ENCODE measurements around the gene GPALPP1. TPM values are rescaled to one million over a fixed set of nuclear protein-coding genes. Genes with fewer than 3 reads are reported as not detected.

Gene GPALPP1
- total RNA-seq, 2 experiments from 2014 or later = 18.9 to 20.8 TPM

- Histone ChIP-seq H3K9me3 (ENCODE audit: control insufficient read depth in 1 of 2, insufficient read depth in 1 of 2, low read length in 2 of 2) (no peaks in the 10 kb centered on the region), H3K27ac (ENCODE audit: low read depth in 1 of 2, low read length in 2 of 2) (no peak overlapping the region), H3K27me3 (ENCODE audit: control insufficient read depth in 1 of 2, insufficient read depth in 2 of 2, low read length in 2 of 2) (no peaks in the 10 kb centered on the region), H3K36me3 (ENCODE audit: insufficient read depth, low read length) (no peaks in the 10 kb centered on the region), H3K4me1 (ENCODE audit: insufficient read depth, low read length) (no peaks in the 10 kb centered on the region), H3K4me3 (ENCODE audit: low read length) (no peak overlapping the region)
- Mint-ChIP-seq H3K9me3 (no peaks in the 10 kb centered on the region), H3K4me3 (no peak overlapping the region), H3K27me3 (peaks cover 8% of the 10 kb centered on the region), H3K36me3 (ENCODE audit: low read depth) (no peaks in the 10 kb centered on the region), H3K27ac (no peak overlapping the region), H3K4me1 (ENCODE audit: low read depth) (no peaks in the 10 kb centered on the region)
- no peak for DNase-seq
- no peak for TF ChIP-seq CTCF (IDR thresholded peaks at IDR 0.05)
- ChIA-PET CTCF (no interaction called here), POLR2A (interaction anchor here (0.5 kb wide), 1 partner anchor 18 kb away, joined by 3 read pairs; no protein-coding TSS in a partner anchor)
- no peak for ATAC-seq (ENCODE audit: poor library complexity)
- intact Hi-C loops (cut with DNase I, micrococcal nuclease) = loop anchor here in 1 of 2 experiments (10.0 kb wide), 1 partner anchor 89 kb away; no protein-coding TSS in a partner anchor
These were observed 66.0 kb downstream of the GPALPP1 start for GRCh38 chr13:45055198-45055901.

- CTCF ChIA-PET = no interaction called here
- intact Hi-C loops (cut with DNase I, micrococcal nuclease) = loop anchor here in 1 of 2 experiments (10.0 kb wide), 1 partner anchor 89 kb away; no protein-coding TSS in a partner anchor
- POLR2A ChIA-PET = no interaction called here
These were observed 66.7 kb downstream of the GPALPP1 start for GRCh38 chr13:45055902-45056648.

GRCh38 chr13:45060062-45060461 is 70.7 kb downstream of the GPALPP1 start:
- no peak for ATAC-seq (ENCODE audit: poor library complexity)
- no peak for TF ChIP-seq CTCF (IDR thresholded peaks at IDR 0.05)

More at GRCh38 chr13:45055902-45056648, 66.7 kb downstream of the GPALPP1 start:
- H3K9me3 ChIP-seq (ENCODE audit: control insufficient read depth in 1 of 2, insufficient read depth in 1 of 2, low read length in 2 of 2) = no peaks in the 10 kb centered on the region
- Mint-ChIP-seq H3K27ac (no peak overlapping the region), H3K4me1 (ENCODE audit: low read depth) (no peaks in the 10 kb centered on the region), H3K27me3 (peaks cover 9% of the 10 kb centered on the region), H3K4me3 (no peak overlapping the region), H3K9me3 (no peaks in the 10 kb centered on the region), H3K36me3 (ENCODE audit: low read depth) (no peaks in the 10 kb centered on the region)
- ATAC-seq (ENCODE audit: poor library complexity) (no peak), DNase-seq (no peak)
- no peaks in the 10 kb centered on the region for H3K4me1 ChIP-seq (ENCODE audit: insufficient read depth, low read length)
- H3K36me3 ChIP-seq (ENCODE audit: insufficient read depth, low read length) = no peaks in the 10 kb centered on the region
- H3K4me3 ChIP-seq (ENCODE audit: low read length) = no peak overlapping the region
- TF ChIP-seq CTCF (IDR thresholded peaks at IDR 0.05) = no peak
- H3K27me3 ChIP-seq (ENCODE audit: control insufficient read depth in 1 of 2, insufficient read depth in 2 of 2, low read length in 2 of 2) = no peaks in the 10 kb centered on the region
- no peak overlapping the region for H3K27ac ChIP-seq (ENCODE audit: low read depth in 1 of 2, low read length in 2 of 2)

More at GRCh38 chr13:45060062-45060461, 70.7 kb downstream of the GPALPP1 start:
- POLR2A ChIA-PET = no interaction called here
- intact Hi-C loops (cut with DNase I, micrococcal nuclease) = no loop called here
- no peaks in the 10 kb centered on the region for H3K36me3 ChIP-seq (ENCODE audit: insufficient read depth, low read length)
- no peak overlapping the region for H3K4me3 Mint-ChIP-seq
- no peaks in the 10 kb centered on the region for H3K4me1 Mint-ChIP-seq (ENCODE audit: low read depth)
- no peak for DNase-seq
- peaks cover 9% of the 10 kb centered on the region for H3K27me3 Mint-ChIP-seq
- no peaks in the 10 kb centered on the region for H3K4me1 ChIP-seq (ENCODE audit: insufficient read depth, low read length)
- H3K27me3 ChIP-seq (ENCODE audit: control insufficient read depth in 1 of 2, insufficient read depth in 2 of 2, low read length in 2 of 2) = no peaks in the 10 kb centered on the region
- no peak overlapping the region for H3K27ac ChIP-seq (ENCODE audit: low read depth in 1 of 2, low read length in 2 of 2)
- H3K4me3 ChIP-seq (ENCODE audit: low read length) = no peak overlapping the region
- H3K36me3 Mint-ChIP-seq (ENCODE audit: low read depth) = no peaks in the 10 kb centered on the region
- CTCF ChIA-PET = no interaction called here
- no peaks in the 10 kb centered on the region for H3K9me3 ChIP-seq (ENCODE audit: control insufficient read depth in 1 of 2, insufficient read depth in 1 of 2, low read length in 2 of 2)
- no peaks in the 10 kb centered on the region for H3K9me3 Mint-ChIP-seq
- no peak overlapping the region for H3K27ac Mint-ChIP-seq
